GM12878 (cell line): ENCODE measurements around the gene VCPKMT. TPM values are rescaled to one million over a fixed set of nuclear protein-coding genes. Genes with fewer than 3 reads are reported as not detected.

Source experiments
- ATF2 ChIP-seq: IDR thresholded peaks from 2 replicates; pipeline ENCODE4 v1.6.1; 2012; ENCODE audit warnings: low read length, inconsistent platforms
- ELK1 ChIP-seq: IDR thresholded peaks from 2 replicates; pipeline ENCODE4 v1.6.1; 2012; ENCODE audit warnings: low read depth, low read length, improper control_type of control experiment
- IRF4 ChIP-seq: IDR thresholded peaks from 2 replicates; pipeline ENCODE4 v1.6.1; 2011; ENCODE audit warnings: low read depth, low read length
- MEF2B ChIP-seq: fragments of 450-650 bp; IDR thresholded peaks from 2 replicates; pipeline ENCODE4 v1.6.1; 2018; ENCODE audit warnings: mild to moderate bottlenecking, moderate library complexity; ENCODE audit not compliant: partially characterized antibody, poor library complexity, severe bottlenecking
- MLLT1 ChIP-seq: fragments of 450-650 bp; IDR thresholded peaks from 2 replicates; pipeline ENCODE4 v1.6.1; 2016; ENCODE audit warnings: mild to moderate bottlenecking
- MXI1 ChIP-seq: fragments of 150-350 bp; IDR thresholded peaks from 2 replicates; pipeline ENCODE4 v1.6.1; 2011; ENCODE audit warnings: low read depth, mild to moderate bottlenecking, inconsistent platforms, low read length, improper control_type of control experiment
- NR2F1 ChIP-seq: fragments of 450-650 bp; conservative IDR thresholded peaks from 2 replicates; pipeline ENCODE4 v1.6.1; 2017; ENCODE audit warnings: mild to moderate bottlenecking
- PAX5 ChIP-seq: IDR thresholded peaks from 2 replicates; pipeline ENCODE4 v1.6.1; 2011; ENCODE audit warnings: low read depth, low read length, borderline replicate concordance
- PKNOX1 ChIP-seq: fragments of 450-650 bp; IDR thresholded peaks from 2 replicates; pipeline ENCODE4 v1.6.1; 2016; ENCODE audit warnings: mild to moderate bottlenecking
- POLR2AphosphoS2 ChIP-seq: IDR thresholded peaks from 2 replicates; pipeline ENCODE4 v1.6.1; 2011; ENCODE audit warnings: low read depth, mild to moderate bottlenecking, low read length, improper control_type of control experiment, moderate library complexity
- RFX5 ChIP-seq: IDR thresholded peaks from 2 replicates; pipeline ENCODE4 v1.6.1; 2011; ENCODE audit warnings: low read depth, low read length, improper control_type of control experiment
- SKIL ChIP-seq: fragments of 450-650 bp; IDR thresholded peaks from 2 replicates; pipeline ENCODE4 v1.6.1; 2017; ENCODE audit warnings: mild to moderate bottlenecking, low read depth, inconsistent platforms; ENCODE audit not compliant: poor library complexity, severe bottlenecking
- TBL1XR1 ChIP-seq: IDR thresholded peaks from 2 replicates; pipeline ENCODE4 v1.6.1; 2012; ENCODE audit warnings: low read depth, low read length, improper control_type of control experiment
- USF2 ChIP-seq: IDR thresholded peaks from 2 replicates; pipeline ENCODE4 v1.6.1; 2011; ENCODE audit warnings: low read depth, low read length, improper control_type of control experiment, borderline replicate concordance
- ZBTB4 ChIP-seq: fragments of 450-650 bp; formaldehyde crosslinking; IDR thresholded peaks from 2 replicates; pipeline ENCODE4 v1.4.0; 2022; ENCODE audit warnings: mild to moderate bottlenecking, moderate library complexity
- ZNF24 ChIP-seq: fragments of 450-650 bp; IDR thresholded peaks from 2 replicates; pipeline ENCODE4 v1.6.1; 2017; ENCODE audit warnings: antibody characterized with exemption, mild to moderate bottlenecking
- ZNF274 ChIP-seq: IDR thresholded peaks from one replicate; pipeline ENCODE4 v1.8.0; 2011; ENCODE audit not compliant: insufficient read length, insufficient read depth
- polyA plus RNA-seq, 11 experiments: library from polyadenylated mRNA; depleted of rRNA in 4 of 11; unstranded in 6 of 11; stranded (reverse) in 5 of 11; fragments of >200 nt; fragmentation: Nextera tagmentation in 4 of 11; fragmentation: Illumina TruSeq in 1 of 11; extraction: Ambion mirVana in 4 of 11; extraction: Trizol in 1 of 11; gene quantifications; 1 replicate in 1 of 11; 2 replicates in 10 of 11; pipeline versions ENCODE4 v1.2.1 to v1.2.3, GENCODE V29; 2011 to 2016; ENCODE audit warnings: inconsistent platforms in 2 of 11, missing spikeins in 2 of 11, low read depth in 1 of 11
- total RNA-seq, 4 experiments: library from RNA; depleted of rRNA in 3 of 4; stranded (reverse); fragments of >200 nt in 3 of 4; fragmentation: Illumina TruSeq in 1 of 4; extraction: Trizol in 1 of 4; gene quantifications; 2 replicates each; pipeline versions ENCODE4 v1.2.1 to v1.2.3, GENCODE V29; 2013 to 2021

Gene VCPKMT
- total and polyA plus RNA-seq, 10 of the 15 experiments (the other 5 are each of a cell fraction or from before 2014, with no cell fraction given), result 8.5 to 18.4 (median 12.8) TPM

GRCh38 chr14:50085570-50086320 lies 30.6 kb downstream of the VCPKMT start (continued):
- TF ChIP-seq PKNOX1, result peak; percentile 71
- no peak for TF ChIP-seq USF2
- TF ChIP-seq MXI1, result peak; percentile 79
- TF ChIP-seq NR2F1, result peak; percentile 59
- no peak for TF ChIP-seq ZNF274
- TF ChIP-seq ATF2, result peak; percentile 74
- peak; percentile 81 for TF ChIP-seq MEF2B
- peak; percentile 97 for TF ChIP-seq SKIL
- TF ChIP-seq ZNF24, result no peak
- TF ChIP-seq MLLT1, result peak; percentile 42
- TF ChIP-seq TBL1XR1, result peak; percentile 59; the same call in 1 of the 2 replicates
- TF ChIP-seq PAX5, result peak; percentile 91
- no peak for TF ChIP-seq POLR2AphosphoS2
- TF ChIP-seq ELK1, result peak; percentile 40; the same call in 1 of the 2 replicates
- 0 out of 2 replicates have a peak, but pooled peaks have one; percentile 15 for TF ChIP-seq RFX5
- TF ChIP-seq ZBTB4 (CRISPR knock-in tag), result no peak
- TF ChIP-seq IRF4, result peak; percentile 82; the same call in 1 of the 2 replicates
